Ovary (tissue), 10 donors: Measurements from ENCODE around the gene RBM15B. TPM values are rescaled to one million over a fixed set of nuclear protein-coding genes. Genes with fewer than 3 reads are reported as not detected.
A peak's percentile ranks its signal among the peaks of the same experiment; 100 is the strongest.

Source experiments
- DNase-seq, 5 donors: peaks; one replicate each; pipeline ENCODE4 v3.0.0-alpha.2; 2019 to 2020
- H3K27ac ChIP-seq, 2 donors: fragments of 200-600 bp; one replicate each; pipeline versions ENCODE4 v1.5.1 to v1.8.0; 2019 to 2022
- H3K27me3 ChIP-seq: fragments of 200-600 bp; one replicate; pipeline ENCODE4 v1.8.0; 2022
- H3K36me3 ChIP-seq: fragments of 200-600 bp; sonication (generic); one replicate; pipeline ENCODE4 v1.5.1; 2019
- H3K4me1 ChIP-seq: one replicate; pipeline ENCODE4 v1.8.1; 2013; ENCODE audit warnings: mild to moderate bottlenecking, moderate library complexity; ENCODE audit not compliant: insufficient read depth
- H3K4me3 ChIP-seq: fragments of 200-600 bp; sonication (generic); one replicate; pipeline ENCODE4 v1.5.1; 2017
- H3K9me3 ChIP-seq, 2 donors: fragments of 200-600 bp in 1 of 2; sonication (generic) in 1 of 2; one replicate each; pipeline versions ENCODE4 v1.5.1 to v1.8.1; 2013 to 2019; ENCODE audit warnings: mild to moderate bottlenecking in 1 of 2, moderate library complexity in 1 of 2
- CTCF ChIP-seq, 3 donors: fragments of 450-650 bp in 2 of 3; fragments of 200-600 bp in 1 of 3; IDR thresholded peaks; one replicate each; pipeline versions ENCODE4 v1.5.1 to v1.8.0; 2016 to 2022; ENCODE audit warnings: antibody characterized with exemption in 3 of 3, mild to moderate bottlenecking in 1 of 3
- EP300 ChIP-seq: sonication (generic); formaldehyde crosslinking; IDR thresholded peaks from one replicate; pipeline ENCODE4 v1.6.1; 2017; ENCODE audit warnings: antibody characterized with exemption
- POLR2A ChIP-seq: fragments of 450-650 bp; IDR thresholded peaks from one replicate; pipeline ENCODE4 v1.6.1; 2017; ENCODE audit warnings: antibody characterized with exemption, mild to moderate bottlenecking, moderate library complexity
- WGBS, 3 donors: extraction: QIAGEN DNeasy Blood & Tissue Kit in 1 of 3; methylation state at CpG; one replicate each; pipeline versions ENCODE4 v1.1.5 to v1.1.7; 2013 to 2017; 5-methylcytosine and 5-hydroxymethylcytosine counted together
- intact Hi-C, 4 donors: fragments of 100-400 bp; cut with DNase I; formaldehyde crosslinking; loops; one replicate each; pipeline versions ENCODE4 v1.11.0 to v1.15.1; 2022 to 2023
- long read RNA-seq, 3 donors: library from polyadenylated mRNA in 2 of 3; unstranded in 2 of 3; transcript quantifications; one replicate each; pipeline ENCODE4 v2.0.0 and lab custom pipeline, GENCODE V29; 2021 to 2026
- polyA plus RNA-seq, 2 donors: library from polyadenylated mRNA; stranded (reverse); fragments of 200-250 nt in 1 of 2; fragments of 350-450 nt in 1 of 2; fragmentation: Illumina TruSeq in 1 of 2; extraction: RNeasy Lipid Tissue Mini Kit (QIAGEN cat#74804) in 1 of 2; gene quantifications; one replicate each; pipeline ENCODE4 v1.2.3, GENCODE V29; 2013 to 2014
- total RNA-seq, 7 donors: library from RNA; depleted of rRNA in 2 of 7; stranded (reverse); fragments of >200 nt in 2 of 7; fragmentation: NEBNext Ultra II Directional in 3 of 7; extraction: Animal tissue kit (Norgen Biotek cat#: 25700) in 3 of 7; gene quantifications; one replicate each; pipeline versions ENCODE4 v1.1.0 to v1.2.4, GENCODE V29; 2016 to 2023
- donor health status: DM: no; HTN: no; CAD: no; lungs with moderate emphysema.
- donor health status: DM: no; HTN: no; CAD: no.
- donor health status: Bipolar disorder and iron deficiency.
- donor health status: DM: yes; HTN: yes; CAD: no.
- donor health status: DM: no; HTN: no; CAD: no.
- donor health status: DM: yes; HTN: yes; CAD: no.

RBM15B gene, protein sequence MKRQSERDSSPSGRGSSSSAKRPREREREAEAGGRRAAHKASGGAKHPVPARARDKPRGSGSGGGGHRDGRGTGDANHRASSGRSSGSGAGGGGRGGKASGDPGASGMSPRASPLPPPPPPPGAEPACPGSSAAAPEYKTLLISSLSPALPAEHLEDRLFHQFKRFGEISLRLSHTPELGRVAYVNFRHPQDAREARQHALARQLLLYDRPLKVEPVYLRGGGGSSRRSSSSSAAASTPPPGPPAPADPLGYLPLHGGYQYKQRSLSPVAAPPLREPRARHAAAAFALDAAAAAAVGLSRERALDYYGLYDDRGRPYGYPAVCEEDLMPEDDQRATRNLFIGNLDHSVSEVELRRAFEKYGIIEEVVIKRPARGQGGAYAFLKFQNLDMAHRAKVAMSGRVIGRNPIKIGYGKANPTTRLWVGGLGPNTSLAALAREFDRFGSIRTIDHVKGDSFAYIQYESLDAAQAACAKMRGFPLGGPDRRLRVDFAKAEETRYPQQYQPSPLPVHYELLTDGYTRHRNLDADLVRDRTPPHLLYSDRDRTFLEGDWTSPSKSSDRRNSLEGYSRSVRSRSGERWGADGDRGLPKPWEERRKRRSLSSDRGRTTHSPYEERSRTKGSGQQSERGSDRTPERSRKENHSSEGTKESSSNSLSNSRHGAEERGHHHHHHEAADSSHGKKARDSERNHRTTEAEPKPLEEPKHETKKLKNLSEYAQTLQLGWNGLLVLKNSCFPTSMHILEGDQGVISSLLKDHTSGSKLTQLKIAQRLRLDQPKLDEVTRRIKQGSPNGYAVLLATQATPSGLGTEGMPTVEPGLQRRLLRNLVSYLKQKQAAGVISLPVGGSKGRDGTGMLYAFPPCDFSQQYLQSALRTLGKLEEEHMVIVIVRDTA
- total RNA-seq (10 to 100 TPM; 21.3 to 40.2 (median 30.0) TPM), polyA plus RNA-seq (10 to 100 TPM; 16.1 to 19.6 TPM)
- long read RNA-seq, donor 1, full-length matches to known transcripts = 107 of 107 reads
- long read RNA-seq, donor 1, partial matches to known transcripts = 0 of 107 reads
- long read RNA-seq, donor 1, other reads (novel, unspliced or antisense) = 0 of 107 reads
- long read RNA-seq, donor 2, full-length matches to known transcripts = 91 of 113 reads
- long read RNA-seq, donor 2, partial matches to known transcripts = 22 of 113 reads
- long read RNA-seq, donor 2, other reads (novel, unspliced or antisense) = 0 of 113 reads
- long read RNA-seq, donor 3, full-length matches to known transcripts = 192 of 193 reads
- long read RNA-seq, donor 3, partial matches to known transcripts = 0 of 193 reads
- long read RNA-seq, donor 3, other reads (novel, unspliced or antisense) = 1 of 193 reads

GRCh38 chr3:51391075-51391565 is at the start of gene RBM15B:
RBM15B (plus strand) TSS chr3:51391285; CDS start chr3:51391400, 115 bp downstream.
- peak; percentile 97 to 98 (median 98) for DNase-seq
- H3K9me3 ChIP-seq = no peaks in the 10 kb centered on the region
- peak within 1 kb of the TSS; percentile 81 to 88 for H3K27ac ChIP-seq
- peak within 1 kb of the TSS; percentile 77 for H3K4me3 ChIP-seq
- TF ChIP-seq CTCF (IDR thresholded peaks at IDR 0.05) = peak in 2 of 3 donors; percentile 87 to 93
- no peak for TF ChIP-seq EP300
- TF ChIP-seq POLR2A = peak; percentile 50
- WGBS, 3 donors = 0 to 1% (median 0%) methylated on average over 17 to 83 of the region's 83 CpGs
- no peaks in the 10 kb centered on the region for H3K27me3 ChIP-seq
- intact Hi-C loops = loop anchor here (5.0 to 10.0 kb wide), 4 partner anchors 281 to 774 kb away; partner anchors contain the start of genes MAPKAPK3 (in 1 of the 4) and TEX264 (in 1 of the 4)
- no peaks in the 10 kb centered on the region for H3K36me3 ChIP-seq
- peaks cover 15% of the 10 kb centered on the region for H3K4me1 ChIP-seq

DNA sequence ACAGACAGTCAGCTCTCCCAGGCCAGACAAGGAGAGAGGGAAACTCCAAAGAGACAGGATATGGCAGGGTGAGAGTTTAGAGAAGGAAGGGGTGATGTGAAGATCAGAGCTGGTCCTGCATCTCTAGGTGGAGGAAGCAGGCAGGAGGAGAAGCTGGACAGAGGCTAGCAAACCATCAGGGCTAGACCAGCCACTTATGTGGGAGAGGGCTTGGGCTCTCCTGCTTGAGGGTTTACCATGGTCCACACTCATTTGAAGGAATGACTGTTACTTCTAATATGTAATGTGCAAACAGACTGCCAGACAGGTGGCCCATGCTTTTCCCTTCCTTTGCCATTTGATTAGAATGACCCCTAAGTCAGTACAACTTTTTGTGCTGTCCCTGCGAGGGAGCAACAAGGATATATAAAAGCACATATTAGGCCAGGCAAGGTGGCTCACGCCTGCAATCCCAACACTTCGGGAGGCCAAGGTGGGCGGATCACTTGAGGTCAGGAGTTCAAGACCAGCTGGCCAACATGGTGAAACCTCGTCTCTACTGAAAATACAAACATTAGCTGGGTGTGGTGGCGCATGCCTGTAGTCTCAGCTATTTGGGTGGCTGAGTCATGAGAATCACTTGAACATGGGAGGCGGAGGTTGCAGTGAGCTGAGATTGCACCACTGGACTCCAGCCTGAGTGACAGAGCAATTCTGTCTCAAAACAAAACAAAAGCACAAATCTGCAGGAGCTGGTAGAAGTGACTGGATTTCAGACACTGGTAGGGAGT is 47.0 kb upstream of the RBM15B start:
- H3K4me1 ChIP-seq = peaks cover 4% of the 10 kb centered on the region
- no peaks in the 10 kb centered on the region for H3K27me3 ChIP-seq
- WGBS, 3 donors = 58 to 70% (median 64%) methylated on average over 7 of the region's 7 CpGs
- H3K4me3 ChIP-seq = no peak overlapping the region
- intact Hi-C loops = no loop called here
- no peaks in the 10 kb centered on the region for H3K36me3 ChIP-seq
- no peaks in the 10 kb centered on the region for H3K9me3 ChIP-seq
- no peak for DNase-seq
- TF ChIP-seq POLR2A = no peak
- TF ChIP-seq CTCF (IDR thresholded peaks at IDR 0.05) = no peak
- TF ChIP-seq EP300 = no peak
- H3K27ac ChIP-seq = no peak overlapping the region

- no peak for DNase-seq
- no peaks in the 10 kb centered on the region for H3K4me1 ChIP-seq
- no peaks in the 10 kb centered on the region for H3K36me3 ChIP-seq
- no peak overlapping the region for H3K4me3 ChIP-seq
- H3K27ac ChIP-seq = no peak overlapping the region
- intact Hi-C loops = no loop called here
- H3K9me3 ChIP-seq = no peaks in the 10 kb centered on the region
- TF ChIP-seq POLR2A (no peak), CTCF (IDR thresholded peaks at IDR 0.05) (no peak), EP300 (no peak)
- 57 to 75% (median 74%) methylated on average over 1 of the region's 1 CpG for WGBS, 3 donors
- no peaks in the 10 kb centered on the region for H3K27me3 ChIP-seq
Observed at GRCh38 chr3:51350751-51351150, 40.3 kb upstream of the RBM15B start.
